A549 (cell line): Measurements from ENCODE around the gene YES1. TPM values are rescaled to one million over a fixed set of nuclear protein-coding genes. Genes with fewer than 3 reads are reported as not detected.
A peak's percentile ranks its signal among the peaks of the same experiment; 100 is the strongest.

Experiments
- ATAC-seq, 2 experiments: fragments of 200-7000 bp in 1 of 2; fragments of >200 bp in 1 of 2; cut with Nextera tagmentation in 1 of 2; cut with Tn5 transposase in 1 of 2; 3 replicates each; pipeline versions ENCODE4 v1.8.0 to v1.9.1; 2018 to 2020; ENCODE audit warnings: mild to moderate bottlenecking in 1 of 2, moderate library complexity in 1 of 2
- CTCF ChIA-PET: fragments of 300-600 bp; sonication (Branson Sonifier 250); formaldehyde crosslinking; extraction: SDS; loops from one replicate; lab custom pipeline; 2021; ENCODE audit warnings: antibody characterized with exemption, inconsistent platforms; lab: Yijun Ruan, JAX
- POLR2A ChIA-PET: fragments of 350-600 bp; formaldehyde crosslinking; extraction: SDS; loops from one replicate; lab custom pipeline; 2021; ENCODE audit warnings: antibody characterized with exemption, inconsistent platforms; lab: Yijun Ruan, JAX
- DNase-seq, 2 experiments: peaks; one replicate each; pipeline versions ENCODE4 v3.0.0 to v3.0.0-alpha.2; 2011 to 2016; ENCODE audit warnings: low read depth in 1 of 2, low spot score in 1 of 2
- FAIRE-seq: peaks from 2 replicates; lab custom pipeline; 2011; peaks lifted over from hg19 to GRCh38; lab: Jason Lieb, UNC
- H3K27ac ChIP-seq, 2 experiments: fragments of >200 bp; sonication (Bioruptor Twin); formaldehyde crosslinking; 3 replicates each; pipeline ENCODE4 v1.5.1; 2016 to 2017
- H3K4me1 ChIP-seq: fragments of >200 bp; sonication (Bioruptor Twin); formaldehyde crosslinking; 3 replicates; pipeline ENCODE4 v1.6.1; 2016
- H3K4me2 ChIP-seq: fragments of >200 bp; sonication (Bioruptor Twin); formaldehyde crosslinking; 3 replicates; pipeline ENCODE4 v1.6.1; 2016
- H3K4me3 ChIP-seq: fragments of >200 bp; sonication (Bioruptor Twin); formaldehyde crosslinking; 3 replicates; pipeline ENCODE4 v1.5.1; 2016
- H3K9me3 ChIP-seq: fragments of >200 bp; sonication (Bioruptor Twin); formaldehyde crosslinking; 3 replicates; pipeline ENCODE4 v1.6.1; 2016
- ATOH8 ChIP-seq: fragments of 250-450 bp; sonication (Bioruptor Pico); IDR thresholded peaks from 2 replicates; pipeline ENCODE4 v1.5.0; 2020; ENCODE audit warnings: low read depth, mild to moderate bottlenecking, moderate library complexity
- CBX2 ChIP-seq: fragments of 200-600 bp; sonication (generic); IDR thresholded peaks from 2 replicates; pipeline ENCODE4 v1.6.1; 2016; ENCODE audit warnings: low read depth, mild to moderate bottlenecking, borderline replicate concordance
- CEBPB ChIP-seq, 2 experiments: fragments of >200 bp in 1 of 2; sonication (Bioruptor Twin) in 1 of 2; formaldehyde crosslinking in 1 of 2; IDR thresholded peaks; 2 replicates each; pipeline ENCODE4 v1.6.1; 2012 to 2016
- CHD2 ChIP-seq: fragments of 150-350 bp; IDR thresholded peaks from 2 replicates; pipeline ENCODE4 v1.6.1; 2014; ENCODE audit warnings: low read length; ENCODE audit not compliant: partially characterized antibody
- CHD4 ChIP-seq: fragments of 200-600 bp; sonication (generic); IDR thresholded peaks from 2 replicates; pipeline ENCODE4 v1.6.1; 2016; ENCODE audit warnings: antibody characterized with exemption, mild to moderate bottlenecking, borderline replicate concordance
- CTCF ChIP-seq: fragments of >200 bp; sonication (Bioruptor Twin); formaldehyde crosslinking; IDR thresholded peaks from 3 replicates; pipeline ENCODE4 v1.5.1; 2016
- EHMT2 ChIP-seq: fragments of 200-600 bp; sonication (generic); IDR thresholded peaks from 2 replicates; pipeline ENCODE4 v1.6.1; 2016; ENCODE audit warnings: antibody characterized with exemption, low read depth, mild to moderate bottlenecking, moderate library complexity
- ESRRA ChIP-seq: fragments of 150-350 bp; IDR thresholded peaks from 2 replicates; pipeline ENCODE4 v1.6.1; 2014; ENCODE audit warnings: mild to moderate bottlenecking, low read length, borderline replicate concordance
- FOSB ChIP-seq: fragments of 250-450 bp; sonication (Bioruptor Pico); IDR thresholded peaks from 2 replicates; pipeline ENCODE4 v1.5.0; 2020; ENCODE audit warnings: mild to moderate bottlenecking, moderate library complexity
- HOXB5 ChIP-seq: fragments of 250-450 bp; sonication (Bioruptor Pico); IDR thresholded peaks from 2 replicates; pipeline ENCODE4 v1.5.0; 2020; ENCODE audit warnings: mild to moderate bottlenecking, moderate library complexity
- KDM5A ChIP-seq: fragments of 200-600 bp; sonication (generic); IDR thresholded peaks from 2 replicates; pipeline ENCODE4 v1.6.1; 2016; ENCODE audit warnings: antibody characterized with exemption, mild to moderate bottlenecking
- NFE2L2 ChIP-seq: fragments of 150-350 bp; conservative IDR thresholded peaks from 2 replicates; pipeline ENCODE4 v1.6.1; 2014; ENCODE audit warnings: low read length
- POLR2A ChIP-seq: IDR thresholded peaks from 2 replicates; pipeline ENCODE4 v1.6.1; 2012; ENCODE audit warnings: mild to moderate bottlenecking, low read length
- RAD21 ChIP-seq, 2 experiments: fragments of >200 bp in 1 of 2; sonication (Bioruptor Twin) in 1 of 2; formaldehyde crosslinking in 1 of 2; IDR thresholded peaks in 1 of 2; conservative IDR thresholded peaks in 1 of 2; 2 replicates in 1 of 2; 3 replicates in 1 of 2; pipeline ENCODE4 v1.6.1; 2012 to 2018; ENCODE audit warnings: inconsistent platforms in 1 of 2
- RARB ChIP-seq: fragments of 250-450 bp; sonication (Bioruptor Pico); IDR thresholded peaks from 2 replicates; pipeline ENCODE4 v1.8.0; 2021; ENCODE audit warnings: mild to moderate bottlenecking, moderate library complexity
- RFX5 ChIP-seq: fragments of 450-650 bp; IDR thresholded peaks from 2 replicates; pipeline ENCODE4 v1.7.1; 2014; ENCODE audit warnings: antibody characterized with exemption, mild to moderate bottlenecking, moderate library complexity
- SMC3 ChIP-seq: fragments of >200 bp; sonication (Bioruptor Twin); formaldehyde crosslinking; IDR thresholded peaks from 3 replicates; pipeline ENCODE4 v1.6.1; 2018; ENCODE audit warnings: inconsistent platforms
- SREBF2 ChIP-seq: fragments of 450-650 bp; IDR thresholded peaks from 2 replicates; pipeline ENCODE4 v1.6.1; 2014; ENCODE audit warnings: mild to moderate bottlenecking, moderate library complexity
- TFCP2L1 ChIP-seq: fragments of 250-450 bp; sonication (Bioruptor Pico); IDR thresholded peaks from 2 replicates; pipeline ENCODE4 v1.5.0; 2021; ENCODE audit warnings: mild to moderate bottlenecking
- USF2 ChIP-seq: fragments of 450-650 bp; IDR thresholded peaks from 2 replicates; pipeline ENCODE4 v1.6.1; 2014; ENCODE audit warnings: antibody characterized with exemption
- ZSCAN20 ChIP-seq: fragments of 250-450 bp; sonication (Bioruptor Pico); IDR thresholded peaks from 2 replicates; pipeline ENCODE4 v1.8.0; 2022; ENCODE audit warnings: mild to moderate bottlenecking, moderate library complexity
- WGBS: methylation state at CpG from one replicate; pipeline ENCODE4 v1.1.6; 2017; ENCODE audit errors: missing lambda C conversion rate; 5-methylcytosine and 5-hydroxymethylcytosine counted together
- polyA plus RNA-seq, 4 experiments: library from polyadenylated mRNA; depleted of rRNA in 3 of 4; stranded (reverse); fragments of >200 nt; fragmentation: RNase III in 1 of 4; extraction: RNeasy Plus Mini Kit Qiagen cat#74134 plus additional on column Dnase treatment in 1 of 4; gene quantifications; 2 replicates in 3 of 4; 3 replicates in 1 of 4; pipeline ENCODE4 v1.2.3, GENCODE V29; 2011 to 2017

The YES1 gene
- polyA plus RNA-seq, 2 of the 4 experiments (the other 2 are of a cell fraction) = 22.6 to 32.1 TPM

- DNase-seq (no peak), FAIRE-seq (no peak), ATAC-seq (no peak)
- ChIA-PET CTCF (interaction anchor here (1.1 to 7.4 kb wide), 2 partner anchors 87 to 94 kb away, joined by 3 to 85 read pairs; no protein-coding TSS in a partner anchor), POLR2A (no interaction called here)
- Histone ChIP-seq H3K4me1 (no peaks in the 10 kb centered on the region), H3K9me3 (no peaks in the 10 kb centered on the region), H3K4me2 (no peak overlapping the region), H3K4me3 (no peak overlapping the region), H3K27ac (no peak overlapping the region)
- WGBS = 92% methylated on average over 2 of the region's 2 CpGs
- TF ChIP-seq CHD4 (no peak), EHMT2 (no peak), FOSB (no peak), RFX5 (no peak), ATOH8 (no peak), RARB (CRISPR knock-in tag) (no peak), ZSCAN20 (CRISPR knock-in tag) (no peak), SREBF2 (no peak), USF2 (no peak), CBX2 (no peak), CHD2 (no peak), POLR2A (no peak), KDM5A (no peak), RAD21 (conservative IDR thresholded peaks at IDR 0.05 in 1 of 2, IDR thresholded peaks at IDR 0.05 in 1 of 2) (no peak), HOXB5 (CRISPR knock-in tag) (no peak), TFCP2L1 (CRISPR knock-in tag) (no peak), CEBPB (IDR thresholded peaks at IDR 0.05) (no peak), ESRRA (no peak)
Measured at GRCh38 chr18:744832-745597, 67.0 kb downstream of the YES1 start.

- no peak overlapping the region for H3K4me3 ChIP-seq
Measured at GRCh38 chr18:741931-742512, 70.0 kb downstream of the YES1 start.

More at GRCh38 chr18:741931-742512, 70.0 kb downstream of the YES1 start:
- ATAC-seq (peak; percentile 54 to 73; a peak in 5 of 6 replicates), FAIRE-seq (no peak), DNase-seq (peak; percentile 37 to 47)
- Histone ChIP-seq H3K4me1 (no peaks in the 10 kb centered on the region), H3K9me3 (no peaks in the 10 kb centered on the region), H3K4me2 (no peak overlapping the region), H3K27ac (no peak overlapping the region)
- ChIA-PET CTCF (interaction anchor here (0.6 to 7.4 kb wide), 9 partner anchors 8 to 119 kb away, joined by 3 to 85 read pairs (median 3); no protein-coding TSS in a partner anchor), POLR2A (no interaction called here)
- TF ChIP-seq NFE2L2 (no peak), RAD21 (conservative IDR thresholded peaks at IDR 0.05 in 1 of 2, IDR thresholded peaks at IDR 0.05 in 1 of 2) (peak; percentile 70 to 72), SMC3 (peak; percentile 64), CTCF (peak; percentile 62)
